HG03342 (cell line): Measurements from ENCODE around the gene KCNJ18.
"Not testable (repeated sequence)": the region's sequence is repeated elsewhere in the genome, so short reads cannot be mapped to it uniquely, and the experiment has no call there.

Experiments
- ATAC-seq: cut with Tn5 transposase; IDR thresholded peaks from one replicate; pipeline ENCODE4 v1.9.1; 2021; ENCODE audit warnings: mild to moderate bottlenecking, moderate library complexity; ENCODE audit not compliant: unreplicated experiment

KCNJ18 gene

GRCh38 chr17:21683897-21684296 lies 8.4 kb upstream of the KCNJ18 start:
- not testable (repeated sequence) for ATAC-seq

GRCh38 chr17:21684384-21684783 lies 7.9 kb upstream of the KCNJ18 start:
- ATAC-seq, result not testable (repeated sequence)

GRCh38 chr17:21685061-21685795 lies 7.1 kb upstream of the KCNJ18 start:
- ATAC-seq, result not testable (repeated sequence)

GRCh38 chr17:21686165-21687015 lies 5.9 kb upstream of the KCNJ18 start:
- no peak for ATAC-seq

GRCh38 chr17:21687136-21687953 lies 5.0 kb upstream of the KCNJ18 start:
- no peak for ATAC-seq

- ATAC-seq, result no peak
These were observed 3.9 kb upstream of the KCNJ18 start for GRCh38 chr17:21688293-21688949.

- no peak for ATAC-seq
These were observed 2.7 kb upstream of the KCNJ18 start for GRCh38 chr17:21689604-21690003.

GRCh38 chr17:21690811-21691210 lies 1.5 kb upstream of the KCNJ18 start:
- not testable (repeated sequence) for ATAC-seq

- ATAC-seq, result not testable (repeated sequence)
These were observed 842 bp upstream of the KCNJ18 start for GRCh38 chr17:21691481-21691880.

GRCh38 chr17:21692704-21693065 lies 362 bp downstream of the KCNJ18 start:
- ATAC-seq, result not testable (repeated sequence)

GRCh38 chr17:21693391-21693796 lies 1.1 kb downstream of the KCNJ18 start:
- not testable (repeated sequence) for ATAC-seq

- not testable (repeated sequence) for ATAC-seq
These were observed 1.6 kb downstream of the KCNJ18 start for GRCh38 chr17:21693937-21694336.

GRCh38 chr17:21696227-21696626 lies 3.9 kb downstream of the KCNJ18 start:
- ATAC-seq, result not testable (repeated sequence)

GRCh38 chr17:21696842-21697507 lies 4.7 kb downstream of the KCNJ18 start:
- not testable (repeated sequence) for ATAC-seq

GRCh38 chr17:21697508-21697860 lies 5.2 kb downstream of the KCNJ18 start:
- ATAC-seq, result not testable (repeated sequence)

GRCh38 chr17:21698437-21699075 lies 6.2 kb downstream of the KCNJ18 start:
- ATAC-seq, result not testable (repeated sequence)

- not testable (repeated sequence) for ATAC-seq
These were observed 6.8 kb downstream of the KCNJ18 start for GRCh38 chr17:21699124-21699523.

- not testable (repeated sequence) for ATAC-seq
These were observed 7.4 kb downstream of the KCNJ18 start for GRCh38 chr17:21699573-21700236.

GRCh38 chr17:21701090-21701489 lies 8.8 kb downstream of the KCNJ18 start:
- not testable (repeated sequence) for ATAC-seq
